NCI-H1105 treated with DMSO at 0.1 percent for 48 hours (cell line): ENCODE data around the gene DGKE.
A peak's percentile ranks its signal among the peaks of the same experiment; 100 is the strongest.

Experiments used
- DNase-seq: peaks from one replicate; lab custom pipeline; 2025; lab: John Stamatoyannopoulos, UW

DGKE gene

DNA sequence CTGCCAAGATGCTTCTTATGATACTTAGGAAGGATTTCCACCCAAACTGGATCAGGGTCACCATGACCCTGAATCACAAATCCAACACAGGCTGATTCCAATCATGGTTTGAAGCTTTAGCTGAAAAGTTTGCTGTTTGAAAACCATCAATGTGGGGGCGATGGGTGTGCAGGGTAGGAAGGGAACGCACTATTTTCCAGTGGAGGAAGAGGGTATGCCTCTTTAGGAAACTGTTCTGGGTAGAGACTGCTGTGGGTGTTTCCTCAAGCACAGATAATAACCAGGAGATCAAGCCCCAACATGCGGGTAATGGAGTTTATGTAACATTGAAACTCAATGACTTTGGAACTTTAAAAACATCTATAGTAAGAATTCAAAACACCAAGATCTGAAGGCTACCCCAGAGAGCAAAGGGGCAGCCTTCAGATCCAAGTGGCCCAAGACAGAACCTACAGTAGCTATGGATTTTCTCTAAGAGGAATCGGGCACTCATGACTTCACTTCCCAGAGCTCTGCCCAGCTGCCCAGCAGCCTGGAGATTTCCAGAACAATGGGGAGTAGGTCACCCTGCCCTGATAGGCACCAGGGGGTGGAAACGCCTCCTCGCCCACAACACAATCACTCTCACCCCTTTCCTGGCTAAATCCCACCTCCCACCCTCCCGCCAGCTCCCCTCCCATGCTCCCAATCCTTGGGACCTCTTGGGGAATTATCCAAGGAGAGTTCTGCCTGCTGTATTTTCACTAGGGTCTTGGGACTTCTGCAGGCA lies 57.1 kb downstream of the DGKE start:
- DNase-seq: no peak

DNA sequence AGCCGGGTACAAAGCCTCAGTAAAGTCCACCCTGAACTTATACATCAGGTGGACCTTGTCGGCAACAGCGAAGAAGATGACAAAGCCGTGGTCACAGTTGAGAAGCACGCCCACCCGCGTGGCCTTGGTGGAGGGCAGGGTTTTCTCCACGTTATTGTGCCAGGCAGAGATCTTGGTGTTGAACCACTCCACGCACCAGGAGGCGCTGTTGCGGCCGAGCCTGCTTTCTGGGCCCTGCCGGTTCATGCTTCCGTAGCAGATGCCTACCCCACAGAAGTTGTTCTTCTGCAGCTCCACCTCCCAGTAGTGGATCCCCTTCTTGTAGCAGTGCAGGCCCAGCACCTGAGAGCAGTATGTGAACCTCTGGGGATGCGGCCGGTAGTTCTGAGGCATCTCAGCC lies 57.8 kb downstream of the DGKE start:
- DNase-seq: no peak

DNA sequence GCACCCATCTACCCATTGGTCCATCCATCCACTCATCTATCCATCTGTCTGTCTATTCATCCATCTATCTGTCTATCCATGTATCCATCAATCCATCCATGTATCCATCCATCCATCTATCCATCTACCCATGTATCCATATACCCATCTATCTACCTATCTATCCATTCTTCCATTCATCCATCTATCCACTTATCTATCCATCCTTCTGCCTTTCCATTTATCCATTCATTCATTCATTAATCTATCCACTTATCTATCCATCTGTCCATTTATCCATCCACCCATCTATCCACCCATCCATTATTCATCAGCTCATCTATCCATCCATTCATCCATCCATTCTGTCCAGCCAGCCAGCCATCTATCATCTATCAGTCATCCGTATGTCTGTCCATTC lies 58.4 kb downstream of the DGKE start:
- no peak for DNase-seq

DNA sequence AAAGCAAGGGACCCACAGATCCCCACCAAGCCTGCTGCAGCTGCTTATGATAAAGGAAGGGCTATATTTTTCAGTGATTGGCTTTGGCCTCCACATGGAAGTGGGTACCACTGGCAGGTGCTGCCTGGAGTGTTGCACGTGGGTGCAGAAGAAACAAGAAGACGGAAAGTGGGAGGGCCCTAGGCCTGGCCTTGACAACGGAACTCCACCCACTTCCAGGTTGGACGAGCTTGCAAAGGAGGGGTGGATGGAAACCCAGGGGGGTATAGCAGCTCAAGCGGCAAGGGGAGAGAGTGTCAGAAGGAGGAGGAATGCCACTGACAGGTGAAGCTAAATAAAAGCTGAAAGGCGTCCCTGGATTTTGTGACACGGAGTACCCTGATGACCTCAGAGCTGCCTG lies 59.6 kb downstream of the DGKE start:
- no peak for DNase-seq

DNA sequence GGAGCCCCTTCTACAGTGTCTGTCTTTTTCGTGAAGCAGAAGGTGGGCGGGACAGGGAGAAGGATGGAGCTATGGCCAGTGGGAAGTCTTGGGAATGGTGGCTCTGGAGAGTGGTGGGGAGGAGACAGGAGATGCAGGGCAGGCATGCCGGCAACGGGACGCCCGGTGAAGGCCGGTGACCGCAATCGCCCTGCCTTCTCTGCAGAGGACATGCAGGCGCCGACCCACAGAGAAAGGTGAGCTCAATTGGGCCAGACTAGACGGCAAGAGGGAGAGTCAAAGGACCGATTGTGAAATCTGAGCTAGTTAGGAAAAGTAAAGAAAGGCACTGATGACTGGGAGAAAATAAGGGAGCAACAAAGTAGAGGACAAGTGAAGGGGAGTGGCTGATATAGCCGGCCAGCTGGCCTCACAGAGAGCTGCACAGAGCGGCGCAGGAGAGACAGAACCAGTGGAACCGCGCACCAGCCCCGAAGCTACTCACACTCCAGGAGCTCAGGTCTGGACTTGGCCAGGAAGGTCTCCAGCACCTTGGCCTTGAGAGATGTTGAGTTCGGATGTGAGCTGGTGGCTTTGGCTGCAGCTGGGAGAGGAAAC lies 61.0 kb downstream of the DGKE start:
- no peak for DNase-seq

DNA sequence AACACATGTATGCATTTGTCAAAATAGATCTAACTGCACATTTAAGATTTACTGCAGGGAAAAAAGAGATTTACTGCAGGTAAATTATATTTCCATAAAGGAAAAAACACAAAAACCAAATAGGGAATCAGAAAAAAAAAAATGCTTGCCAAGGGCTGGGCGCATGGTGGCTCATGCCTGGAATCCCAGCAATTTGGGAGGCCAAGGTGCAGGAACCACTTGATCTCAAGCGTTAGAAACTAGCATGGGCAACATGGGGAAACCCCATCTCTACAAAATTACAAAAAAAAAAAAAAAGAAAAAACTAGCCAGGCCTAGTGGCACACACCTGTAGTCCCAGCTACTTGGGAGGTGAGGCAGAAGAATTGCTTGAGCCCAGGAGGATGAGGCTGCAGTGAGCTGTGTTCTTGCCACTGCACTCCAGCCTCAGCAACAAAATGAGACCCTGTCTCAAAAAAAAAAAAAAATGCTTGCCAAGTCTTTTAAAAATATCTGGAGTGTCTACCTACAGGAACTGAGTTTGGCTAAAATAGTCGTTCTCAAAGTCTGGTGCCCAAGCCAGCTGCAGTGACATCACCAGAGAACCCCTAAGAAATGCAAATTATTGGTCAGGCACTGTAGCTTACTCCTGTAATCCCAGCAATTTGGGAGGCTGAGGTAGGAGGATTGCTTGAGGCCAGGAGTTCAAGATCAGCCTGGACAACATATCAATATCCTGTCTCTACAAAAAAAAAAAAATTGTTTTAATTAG lies 62.4 kb downstream of the DGKE start:
- DNase-seq: no peak

DNA sequence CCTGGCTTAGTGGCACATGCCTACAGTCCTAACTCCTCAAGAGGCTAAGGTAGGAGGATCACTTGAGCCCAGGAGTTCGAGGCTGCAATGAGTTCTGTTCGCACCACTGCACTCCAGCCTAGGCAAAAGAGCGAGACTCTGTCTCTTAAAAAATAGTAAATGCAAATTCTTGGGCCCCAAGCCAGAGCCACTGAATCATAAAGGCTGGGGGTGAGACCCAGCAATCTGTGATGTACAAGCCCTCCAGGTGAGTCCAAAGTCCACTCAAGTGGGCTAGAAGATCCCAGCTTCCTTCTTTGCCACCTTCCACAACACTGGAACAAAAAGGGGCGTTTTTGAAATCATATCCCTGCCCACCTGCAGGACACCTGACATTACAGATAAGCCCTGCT lies 63.0 kb downstream of the DGKE start:
- no peak for DNase-seq

DNA sequence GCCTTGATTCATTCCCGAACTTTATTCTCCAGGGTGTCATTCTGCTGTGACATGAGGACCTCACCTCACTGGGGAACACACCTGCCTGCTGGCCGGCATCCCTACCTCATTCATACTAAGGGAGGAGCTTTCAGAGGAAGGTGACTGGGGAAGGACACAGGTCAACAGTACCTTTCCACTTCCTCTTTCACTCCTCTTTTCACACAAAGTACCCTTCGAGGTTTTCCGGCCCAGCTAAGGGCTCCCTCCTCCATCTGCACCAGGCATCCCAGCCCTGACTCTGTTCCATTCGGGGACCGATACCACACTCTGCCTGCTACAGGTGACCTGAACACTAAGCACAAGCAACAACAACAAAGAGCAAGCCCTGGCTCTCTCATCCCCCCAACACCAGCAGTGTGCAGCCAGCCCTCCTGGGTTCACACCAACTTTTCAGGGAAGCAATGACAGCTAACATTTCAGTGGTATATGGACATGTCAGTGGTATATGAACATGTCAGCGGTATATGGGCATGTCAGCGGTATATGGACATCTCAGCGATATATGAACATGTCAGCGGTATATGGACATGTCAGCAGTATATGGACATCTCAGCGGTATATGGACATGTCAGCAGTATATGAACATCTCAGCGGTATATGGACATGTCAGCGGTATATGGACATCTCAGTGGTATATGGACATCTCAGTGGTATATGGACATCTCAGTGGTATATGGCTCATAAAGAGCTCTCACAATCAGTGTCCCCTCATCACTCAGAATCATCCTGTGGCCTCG lies 63.9 kb downstream of the DGKE start:
- DNase-seq: no peak

DNA sequence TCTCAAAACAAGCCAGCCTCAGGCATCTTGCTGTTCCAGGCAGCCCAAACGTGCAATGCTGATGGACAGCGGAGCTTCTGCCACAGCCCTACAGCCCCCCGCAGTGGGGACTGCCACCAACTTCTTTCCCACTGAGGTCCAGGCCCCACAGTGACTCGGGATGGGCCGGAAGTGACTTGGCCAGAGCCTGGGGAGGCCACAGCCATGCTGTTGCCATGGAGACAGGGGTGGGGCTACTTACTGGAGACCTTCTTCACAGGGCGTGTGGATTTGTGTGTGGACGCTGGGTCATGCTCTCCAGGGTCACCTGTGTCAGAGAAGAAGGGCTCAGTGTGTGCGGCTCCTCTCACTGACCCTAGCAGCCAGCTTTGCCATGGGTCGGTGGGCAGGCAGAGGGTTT lies 64.9 kb downstream of the DGKE start:
- no peak for DNase-seq

DNA sequence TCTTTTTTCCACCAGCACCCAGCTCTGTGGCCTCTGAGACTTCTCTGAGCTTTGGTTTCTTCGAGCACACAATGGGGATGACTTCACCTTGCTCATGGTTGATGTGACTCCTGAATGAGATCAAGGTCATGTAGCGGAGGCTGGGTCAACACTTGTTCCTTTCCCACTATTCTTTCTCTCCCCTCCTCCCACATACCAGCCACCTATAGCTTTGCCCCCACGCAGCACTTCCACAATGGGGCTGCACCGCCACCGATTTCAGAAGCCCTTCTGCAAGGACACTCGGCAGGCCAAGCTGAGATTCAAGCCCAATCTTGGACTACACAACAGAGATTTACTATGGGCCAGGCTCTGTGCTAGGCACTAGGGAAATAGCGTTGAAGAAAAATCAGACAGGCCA lies 65.5 kb downstream of the DGKE start:
- DNase-seq: no peak

DNA sequence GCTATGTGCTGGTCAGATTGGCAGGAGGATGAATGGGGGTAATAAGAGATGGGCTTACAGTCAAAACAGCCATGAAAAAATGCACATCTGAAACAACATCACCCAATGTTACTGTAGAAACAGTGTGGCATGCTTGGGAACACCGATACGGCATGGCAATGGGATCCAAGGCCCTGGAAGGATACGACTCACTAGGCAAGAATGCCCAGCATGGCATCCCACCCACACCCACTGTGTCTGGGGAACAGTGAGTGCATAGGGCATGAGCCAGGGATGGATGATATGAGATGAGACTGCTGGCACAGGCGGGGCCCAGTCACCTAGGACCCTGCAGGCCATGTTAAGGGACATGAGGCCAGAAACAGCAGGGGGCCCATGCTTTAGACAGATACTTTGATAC lies 68.4 kb downstream of the DGKE start:
- DNase-seq: no peak

DNA sequence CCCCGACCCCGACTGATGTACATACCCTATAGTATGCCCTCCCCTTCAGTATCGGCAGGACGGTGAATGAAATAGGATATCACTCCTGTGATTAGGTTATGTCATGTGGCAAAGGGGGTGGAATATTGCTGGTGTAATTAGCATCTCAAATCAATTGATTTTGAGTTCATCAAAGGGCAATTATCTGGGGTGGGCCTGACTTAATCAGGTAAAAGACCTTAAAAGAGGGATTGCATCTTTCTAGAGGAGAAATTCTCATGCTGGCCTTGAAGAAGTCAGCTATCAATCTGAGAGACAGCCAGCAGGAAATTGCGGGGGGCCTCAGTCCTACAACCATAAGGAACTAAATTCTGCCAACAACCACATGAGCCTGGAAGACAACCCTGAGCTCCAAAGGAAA lies 69.6 kb downstream of the DGKE start:
- DNase-seq: no peak

DNA sequence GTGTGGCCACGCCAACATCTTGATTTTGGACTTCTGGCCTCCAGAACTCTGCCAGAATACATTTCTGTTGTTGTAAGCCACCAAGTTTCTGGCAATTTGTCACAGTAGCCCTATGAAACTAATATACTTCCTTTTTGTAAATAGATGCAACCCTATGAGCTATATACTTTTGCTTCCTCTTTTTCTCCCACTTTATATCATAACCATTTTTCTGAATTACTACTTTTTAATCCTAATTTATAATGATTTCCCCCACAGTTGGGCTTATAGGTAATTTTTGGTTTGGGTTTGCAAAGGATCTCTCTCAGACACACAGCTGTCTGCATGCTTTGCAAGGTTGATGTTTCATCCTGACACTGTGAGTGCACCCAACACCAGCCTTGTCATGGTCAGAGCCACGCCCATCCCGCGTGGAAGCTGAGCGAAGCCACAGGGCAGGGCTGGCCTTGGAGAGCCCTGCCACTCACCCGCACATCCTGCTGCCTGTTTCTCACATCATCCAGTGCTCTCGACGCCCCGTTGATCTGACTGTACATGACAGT lies 74.1 kb downstream of the DGKE start:
- DNase-seq: no peak

DNA sequence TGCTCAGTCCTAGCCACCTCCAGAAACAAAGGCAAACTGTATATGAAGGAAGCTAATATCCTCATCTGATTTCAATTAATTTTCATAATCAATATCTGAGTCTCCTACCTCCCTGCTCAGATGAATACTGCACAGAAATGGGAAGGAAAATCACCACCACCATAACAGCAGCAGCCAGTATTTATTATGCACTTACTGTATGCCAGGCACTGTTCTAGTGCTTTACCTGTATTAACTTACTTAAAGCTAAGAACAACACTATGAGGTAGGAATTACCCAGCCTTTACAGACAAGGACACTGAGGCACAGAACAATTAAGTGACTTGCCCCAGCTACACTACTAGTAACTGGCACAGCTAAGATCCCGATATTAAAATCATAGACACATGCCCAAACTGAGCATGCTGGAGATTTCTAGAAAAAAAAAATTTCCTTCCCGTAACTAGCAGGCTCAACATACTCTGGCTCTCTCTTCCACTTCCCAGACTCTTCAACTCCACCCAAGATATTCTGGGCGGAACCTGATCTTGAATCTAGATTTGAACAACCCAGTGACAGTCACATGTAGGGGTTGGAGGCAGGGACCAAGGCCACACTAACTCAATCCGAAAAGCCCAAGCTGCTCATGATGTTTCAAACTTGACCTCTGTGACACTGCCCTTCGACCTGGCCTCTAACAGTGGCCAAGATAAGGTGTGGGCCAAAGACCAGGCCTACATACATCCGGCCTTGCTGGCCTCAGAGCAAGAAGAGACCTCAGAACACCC lies 76.0 kb downstream of the DGKE start:
- DNase-seq: no peak

DNA sequence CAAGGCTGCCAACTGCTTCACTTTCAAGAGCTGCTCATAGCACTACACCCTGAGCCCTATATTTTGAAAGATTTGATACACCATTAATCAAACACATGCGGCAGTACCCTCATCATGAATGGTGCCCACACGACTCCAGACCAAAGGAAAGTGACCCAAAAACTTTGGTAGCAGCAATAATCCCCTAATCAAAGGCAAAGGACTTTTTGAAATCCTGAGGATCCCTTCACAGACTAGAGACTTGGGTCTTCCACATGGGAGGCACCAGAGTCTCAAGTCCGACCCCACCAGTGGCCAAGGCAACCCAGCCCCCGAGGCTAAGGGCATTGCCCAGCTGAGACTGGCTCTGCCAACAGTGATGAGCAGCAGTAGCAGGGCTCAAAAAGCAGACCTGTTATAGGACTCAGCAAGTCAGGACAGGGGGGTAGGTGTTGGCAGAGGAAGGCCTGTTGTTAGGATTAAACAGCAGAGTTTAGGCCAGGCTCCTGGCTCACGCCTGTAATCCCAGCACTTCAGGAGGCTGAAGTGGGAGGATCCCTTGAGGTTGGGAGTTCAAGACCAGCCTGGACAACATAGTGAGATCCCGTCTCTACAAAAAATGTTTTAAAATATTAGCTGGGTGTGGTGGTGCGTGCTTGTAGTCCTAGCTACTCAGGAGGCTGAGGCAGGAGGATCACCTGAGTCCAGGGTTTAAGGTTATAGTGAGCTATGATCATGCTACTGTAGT lies 76.7 kb downstream of the DGKE start:
- no peak for DNase-seq

DNA sequence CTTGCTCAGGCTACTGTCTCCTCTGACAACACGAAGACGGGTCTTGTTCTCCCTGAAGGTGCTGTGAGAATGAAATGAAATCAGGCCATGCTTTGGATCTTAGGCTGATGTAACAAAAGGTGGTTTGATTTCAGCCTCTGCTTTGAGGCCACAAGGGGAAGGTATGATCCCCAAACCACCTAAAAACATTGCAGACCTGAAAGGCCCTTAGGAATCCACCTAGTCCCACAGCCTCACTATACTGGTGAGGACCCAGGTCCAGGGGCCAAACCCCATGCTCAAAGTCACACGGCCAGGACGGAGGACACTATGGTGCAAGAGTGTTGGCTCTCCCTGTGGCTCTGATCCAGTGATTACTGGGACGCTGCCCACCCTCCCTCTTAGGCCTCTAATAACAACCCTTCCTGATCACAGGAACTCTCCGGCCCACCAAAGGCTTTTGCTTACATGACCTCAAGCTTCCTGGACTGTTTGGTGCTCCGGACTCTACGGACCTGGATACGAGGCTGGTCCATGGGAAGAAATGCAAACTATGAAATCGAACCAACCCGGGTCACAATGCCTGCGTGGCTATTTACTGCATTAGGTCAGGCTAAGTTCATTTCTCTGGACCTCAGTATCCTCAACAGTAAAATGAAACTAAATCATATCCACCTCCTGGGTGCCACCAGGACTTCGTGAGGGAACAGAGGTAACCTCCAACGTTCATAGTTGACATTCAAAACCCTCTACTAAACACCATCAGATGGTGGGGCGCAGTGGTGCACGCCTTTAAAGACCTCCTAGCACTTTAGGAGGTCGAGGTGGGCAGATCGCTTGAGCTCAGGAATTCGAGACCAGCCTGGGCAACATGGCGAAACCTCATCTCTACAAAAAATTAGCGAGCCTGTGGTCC lies 78.4 kb downstream of the DGKE start:
- DNase-seq: no peak

DNA sequence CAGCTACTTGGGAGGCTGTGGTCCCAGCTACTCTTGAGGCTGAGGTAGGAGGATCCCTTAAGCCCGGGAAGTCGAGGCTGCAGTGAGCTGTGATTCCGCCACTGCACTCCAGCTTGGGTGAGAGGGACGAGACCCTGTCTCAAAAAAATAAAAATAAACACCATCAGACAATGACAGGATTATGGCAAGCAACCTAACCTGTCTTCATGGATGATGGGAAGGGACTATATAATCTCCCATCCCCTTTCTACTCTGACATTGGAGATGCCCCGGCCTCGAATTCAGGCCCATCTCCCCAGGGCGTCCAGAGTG lies 79.0 kb downstream of the DGKE start:
- DNase-seq: no peak

DNA sequence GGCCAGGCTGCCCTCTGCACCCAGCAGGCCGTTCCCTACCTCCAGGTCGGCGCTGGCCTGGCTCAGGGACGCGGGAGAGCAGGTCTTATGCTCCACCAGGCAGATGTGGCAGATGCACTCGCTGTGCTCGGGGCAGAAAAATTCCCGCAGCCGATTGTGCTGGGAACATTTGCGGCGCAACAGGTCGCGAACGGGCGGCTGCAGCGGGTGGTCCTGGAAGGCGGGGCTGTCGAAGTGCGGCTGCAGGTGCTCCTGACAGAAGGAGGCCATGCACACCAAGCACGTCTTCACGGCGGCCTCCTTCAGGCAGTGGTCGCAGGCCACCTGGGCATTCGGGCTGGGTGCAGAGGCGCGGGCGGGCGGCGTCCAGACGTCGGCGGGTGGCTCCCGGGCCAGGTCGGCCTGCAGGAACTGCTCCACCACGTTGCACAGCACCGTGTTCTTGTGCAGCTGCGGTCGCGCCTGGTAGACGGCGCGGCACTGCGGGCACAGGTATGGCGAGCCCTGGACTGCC lies 79.5 kb downstream of the DGKE start:
- DNase-seq: peak; percentile 61

DNA sequence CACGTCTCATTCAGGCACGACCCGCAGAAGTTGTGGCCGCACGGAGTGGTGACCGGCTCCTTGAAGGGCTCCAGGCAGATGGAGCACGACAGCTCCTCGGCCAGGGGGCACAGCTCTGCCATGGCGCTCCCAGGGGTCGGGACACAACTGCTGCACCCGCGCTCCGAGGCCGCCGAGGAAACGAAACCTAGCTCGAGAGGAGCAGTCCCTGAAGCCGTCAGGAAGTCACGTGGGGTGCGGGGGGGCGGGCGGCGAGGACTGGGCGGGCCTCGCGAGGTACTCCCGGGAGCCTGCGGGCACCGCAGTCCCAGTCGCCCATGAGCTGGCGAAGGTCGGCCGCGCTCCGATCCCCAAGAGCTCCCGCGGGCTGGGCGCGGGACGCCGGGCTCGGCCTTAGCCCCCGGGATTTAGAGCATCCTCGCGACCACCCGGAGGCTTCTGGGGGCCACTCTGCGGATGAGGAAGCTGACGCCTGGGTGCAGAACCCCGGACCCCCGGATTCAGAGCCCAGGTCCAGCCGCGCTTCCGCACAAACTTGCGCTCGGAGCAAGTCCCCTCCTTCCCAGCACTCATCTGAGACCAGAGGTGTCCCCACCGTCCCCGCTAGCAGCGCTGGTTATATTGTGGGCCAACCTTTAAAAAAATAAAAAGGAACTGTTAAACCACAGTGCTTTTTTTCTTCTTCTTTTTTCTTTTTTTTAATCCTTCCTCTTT lies 80.1 kb downstream of the DGKE start, which contains the start of gene TRIM25:
Gene TRIM25, minus strand, starts transcription at position 183 of the 714 bp plus-strand sequence. Its CDS starts 61 bp downstream, at position 122.
- DNase-seq: peak; percentile 80
